Mesenchymal stem cell (in vitro differentiated cells and primary cell): ENCODE results near the gene PUS10.
"Not testable (repeated sequence)": the region's sequence is repeated elsewhere in the genome, so short reads cannot be mapped to it uniquely, and the experiment has no call there.

Experiments used
- DNase-seq: peaks from one replicate; pipeline ENCODE4 v3.0.0-alpha.2; 2013
- H2AFZ ChIP-seq: one replicate; pipeline ENCODE4 v1.6.1; 2013; ENCODE audit warnings: low read depth, mild to moderate bottlenecking, control low read depth, inconsistent platforms, low read length, moderate library complexity
- H2AK5ac ChIP-seq: 2 replicates; pipeline ENCODE4 v1.6.1; 2013; ENCODE audit warnings: low read length, moderate library complexity, mild to moderate bottlenecking, inconsistent platforms; ENCODE audit not compliant: severe bottlenecking
- H2BK120ac ChIP-seq: one replicate; pipeline ENCODE4 v1.6.1; 2013; ENCODE audit warnings: low read depth, mild to moderate bottlenecking, inconsistent platforms, low read length, moderate library complexity
- H2BK12ac ChIP-seq, 2 experiments: one replicate each; pipeline ENCODE4 v1.6.1; 2013; ENCODE audit warnings: inconsistent platforms in 2 of 2, low read length in 2 of 2, mild to moderate bottlenecking in 2 of 2, moderate library complexity in 2 of 2, control low read depth in 1 of 2
- H2BK15ac ChIP-seq: one replicate; pipeline ENCODE4 v1.6.1; 2013; ENCODE audit warnings: mild to moderate bottlenecking, low read depth, inconsistent platforms; ENCODE audit not compliant: poor library complexity, severe bottlenecking
- H2BK5ac ChIP-seq: 2 replicates; pipeline ENCODE4 v1.6.1; 2013; ENCODE audit warnings: low read depth, mild to moderate bottlenecking, low read length, control low read depth, inconsistent platforms; ENCODE audit not compliant: poor library complexity, severe bottlenecking
- H3K14ac ChIP-seq, 2 experiments: one replicate each; pipeline ENCODE4 v1.6.1; 2013; ENCODE audit warnings: inconsistent platforms in 2 of 2, low read length in 2 of 2, control low read depth in 1 of 2, mild to moderate bottlenecking in 1 of 2, moderate library complexity in 1 of 2
- H3K18ac ChIP-seq, 2 experiments: one replicate each; pipeline ENCODE4 v1.6.1; 2013; ENCODE audit warnings: inconsistent platforms in 2 of 2, low read length in 2 of 2, control low read depth in 1 of 2, low read depth in 1 of 2, mild to moderate bottlenecking in 1 of 2
- H3K23ac ChIP-seq, 2 experiments: one replicate each; pipeline ENCODE4 v1.6.1; 2013; ENCODE audit warnings: inconsistent platforms in 2 of 2, low read length in 2 of 2, mild to moderate bottlenecking in 2 of 2, moderate library complexity in 2 of 2, control low read depth in 1 of 2
- H3K27ac ChIP-seq: 2 replicates; pipeline ENCODE4 v1.5.1; 2013; ENCODE audit warnings: mild to moderate bottlenecking, moderate library complexity, low read length, control low read depth, inconsistent platforms; ENCODE audit not compliant: poor library complexity, severe bottlenecking
- H3K27me3 ChIP-seq, 2 experiments: 2 replicates each; pipeline versions ENCODE4 v1.6.1 to v1.7.0; 2013; ENCODE audit warnings: low read length in 2 of 2, mild to moderate bottlenecking in 2 of 2, moderate library complexity in 2 of 2, control low read depth in 1 of 2, inconsistent platforms in 1 of 2; ENCODE audit not compliant: control insufficient read depth in 1 of 2, insufficient read depth in 1 of 2
- H3K36me3 ChIP-seq, 2 experiments: 2 replicates each; pipeline versions ENCODE4 v1.6.1 to v1.7.0; 2013; ENCODE audit warnings: low read length in 2 of 2, control low read depth in 1 of 2, inconsistent platforms in 1 of 2, low read depth in 1 of 2, mild to moderate bottlenecking in 1 of 2; ENCODE audit not compliant: insufficient read depth in 2 of 2, control insufficient read depth in 1 of 2
- H3K4ac ChIP-seq, 2 experiments: one replicate each; pipeline ENCODE4 v1.6.1; 2013; ENCODE audit warnings: inconsistent platforms in 2 of 2, low read length in 2 of 2, mild to moderate bottlenecking in 2 of 2, moderate library complexity in 2 of 2, control low read depth in 1 of 2, low read depth in 1 of 2
- H3K4me1 ChIP-seq: 2 replicates; pipeline ENCODE4 v1.6.1; 2013; ENCODE audit warnings: low read depth, low read length, control low read depth; ENCODE audit not compliant: control insufficient read depth, insufficient read depth
- H3K4me2 ChIP-seq: 2 replicates; pipeline ENCODE4 v1.6.1; 2013; ENCODE audit warnings: low read length, mild to moderate bottlenecking, inconsistent platforms; ENCODE audit not compliant: poor library complexity, severe bottlenecking
- H3K4me3 ChIP-seq, 2 experiments: 2 replicates each; pipeline versions ENCODE4 v1.5.1 to v1.7.0; 2013; ENCODE audit warnings: low read length in 2 of 2, mild to moderate bottlenecking in 2 of 2, control low read depth in 1 of 2, low read depth in 1 of 2; ENCODE audit not compliant: insufficient read depth in 1 of 2
- H3K79me1 ChIP-seq: replicated peaks from 2 replicates; pipeline ENCODE4 v1.6.1; 2013; ENCODE audit warnings: mild to moderate bottlenecking, control low read depth, low read length, inconsistent platforms; ENCODE audit not compliant: poor library complexity, severe bottlenecking
- H3K9ac ChIP-seq: 2 replicates; pipeline ENCODE4 v1.7.0; 2013; ENCODE audit warnings: mild to moderate bottlenecking, low read length, moderate library complexity
- H3K9me3 ChIP-seq: 2 replicates; pipeline ENCODE4 v1.7.0; 2013; ENCODE audit warnings: mild to moderate bottlenecking, low read length; ENCODE audit not compliant: control insufficient read depth
- H4K8ac ChIP-seq: one replicate; pipeline ENCODE4 v1.6.1; 2013; ENCODE audit warnings: inconsistent platforms, mild to moderate bottlenecking, low read length, moderate library complexity
- H4K91ac ChIP-seq: one replicate; pipeline ENCODE4 v1.6.1; 2013; ENCODE audit warnings: mild to moderate bottlenecking, low read length, inconsistent platforms
- WGBS: methylation state at CpG from one replicate; pipeline ENCODE4 v1.1.7; 2013; ENCODE audit warnings: mixed read lengths; 5-methylcytosine and 5-hydroxymethylcytosine counted together

PUS10 gene

GRCh38 chr2:60987656-60988055 is 30.4 kb downstream of the PUS10 start:
- H3K9ac ChIP-seq, H2AK5ac ChIP-seq, H4K8ac ChIP-seq, H3K18ac ChIP-seq, H3K4me3 ChIP-seq, H2BK12ac ChIP-seq, H3K36me3 ChIP-seq, DNase-seq, H3K4me1 ChIP-seq, H2AFZ ChIP-seq, H2BK5ac ChIP-seq, H3K4ac ChIP-seq, H3K79me1 ChIP-seq, H3K14ac ChIP-seq, H3K27ac ChIP-seq, H3K4me2 ChIP-seq, H4K91ac ChIP-seq, H3K27me3 ChIP-seq, H2BK15ac ChIP-seq, H3K23ac ChIP-seq, H2BK120ac ChIP-seq: not testable (repeated sequence)
- H3K9me3 ChIP-seq, result peaks cover 18% of the 10 kb centered on the region
- 97% methylated on average over 2 of the region's 8 CpGs for WGBS

DNA sequence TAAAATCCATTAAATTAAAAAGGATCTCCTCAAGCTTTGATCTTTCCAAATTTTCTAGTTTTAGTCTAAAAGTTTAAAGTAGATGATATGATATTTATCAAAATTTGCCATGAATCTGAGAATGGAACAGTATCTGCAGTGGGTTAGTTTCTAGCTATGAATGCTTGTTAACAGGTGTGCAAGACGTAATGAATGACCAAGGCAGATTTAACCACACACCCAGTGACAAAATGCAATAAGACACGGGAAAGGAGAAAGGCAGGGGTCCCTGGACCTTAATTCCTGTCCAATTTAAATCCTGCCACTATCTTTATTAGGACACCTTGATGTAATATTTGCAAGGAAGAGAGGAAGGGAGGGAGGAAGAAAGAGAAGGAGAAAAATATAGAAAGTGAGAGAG is 31.0 kb downstream of the PUS10 start:
- no peaks in the 10 kb centered on the region for H3K27me3 ChIP-seq
- no peak overlapping the region for H2BK5ac ChIP-seq
- no peak overlapping the region for H2AK5ac ChIP-seq
- H3K4me1 ChIP-seq, result no peaks in the 10 kb centered on the region
- H3K9ac ChIP-seq, result no peak overlapping the region
- 86% methylated on average over 2 of the region's 2 CpGs for WGBS
- H3K4me3 ChIP-seq, result no peak overlapping the region
- H3K4ac ChIP-seq, result no peak overlapping the region
- no peak overlapping the region for H2AFZ ChIP-seq
- H2BK120ac ChIP-seq, result no peak overlapping the region
- H3K4me2 ChIP-seq, result no peak overlapping the region
- no peak overlapping the region for H2BK12ac ChIP-seq
- H3K27ac ChIP-seq, result no peak overlapping the region
- H3K79me1 ChIP-seq, result no peaks in the 10 kb centered on the region
- H3K14ac ChIP-seq, result no peak overlapping the region
- H3K23ac ChIP-seq, result no peak overlapping the region
- H3K36me3 ChIP-seq, result peaks cover 0 to 3% of the 10 kb centered on the region in 2 experiments
- H2BK15ac ChIP-seq, result no peak overlapping the region
- H4K8ac ChIP-seq, result no peak overlapping the region
- no peak for DNase-seq
- peaks cover 11% of the 10 kb centered on the region for H3K9me3 ChIP-seq
- H3K18ac ChIP-seq, result no peak overlapping the region
- no peak overlapping the region for H4K91ac ChIP-seq

DNA sequence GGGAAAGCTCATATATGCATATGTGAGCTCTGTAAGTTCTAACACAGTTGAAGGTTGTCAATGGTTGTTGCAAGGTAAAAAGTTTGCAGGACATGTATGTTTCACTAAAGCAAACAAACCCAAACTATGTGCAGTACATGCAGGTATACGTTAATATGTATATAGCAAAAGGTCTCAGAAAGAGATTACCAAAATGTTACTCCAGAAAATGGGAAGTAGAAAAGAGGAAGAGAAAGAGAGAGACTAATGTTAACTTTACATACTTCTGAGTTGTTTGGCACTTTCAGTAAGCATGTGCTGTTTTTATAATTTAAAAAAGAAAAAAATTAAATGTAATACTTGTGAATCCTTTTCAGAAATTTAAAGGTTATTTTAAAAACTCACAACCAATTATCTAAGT is 33.3 kb downstream of the PUS10 start:
- no peaks in the 10 kb centered on the region for H3K79me1 ChIP-seq
- no peak overlapping the region for H3K4me3 ChIP-seq
- WGBS, result 100% methylated on average over 1 of the region's 1 CpG
- H4K91ac ChIP-seq, result no peak overlapping the region
- no peaks in the 10 kb centered on the region for H3K27me3 ChIP-seq
- H3K36me3 ChIP-seq, result peaks cover 0 to 3% of the 10 kb centered on the region in 2 experiments
- no peak overlapping the region for H3K9ac ChIP-seq
- H3K23ac ChIP-seq, result no peak overlapping the region
- H2BK5ac ChIP-seq, result no peak overlapping the region
- no peak overlapping the region for H3K18ac ChIP-seq
- H2AFZ ChIP-seq, result no peak overlapping the region
- no peak overlapping the region for H3K4ac ChIP-seq
- no peak overlapping the region for H3K27ac ChIP-seq
- H2BK15ac ChIP-seq, result no peak overlapping the region
- H2BK12ac ChIP-seq, result no peak overlapping the region
- H4K8ac ChIP-seq, result no peak overlapping the region
- H3K4me2 ChIP-seq, result no peak overlapping the region
- no peak overlapping the region for H2BK120ac ChIP-seq
- DNase-seq, result no peak
- H2AK5ac ChIP-seq, result no peak overlapping the region
- no peaks in the 10 kb centered on the region for H3K9me3 ChIP-seq
- H3K14ac ChIP-seq, result no peak overlapping the region
- no peaks in the 10 kb centered on the region for H3K4me1 ChIP-seq

- H2BK120ac ChIP-seq, H2BK5ac ChIP-seq, H3K79me1 ChIP-seq, H4K8ac ChIP-seq, H3K27ac ChIP-seq, H4K91ac ChIP-seq, H3K4me3 ChIP-seq, H3K23ac ChIP-seq, H3K36me3 ChIP-seq, H2AK5ac ChIP-seq, DNase-seq, H3K4ac ChIP-seq, H2BK15ac ChIP-seq, H3K9ac ChIP-seq, H2BK12ac ChIP-seq, H3K14ac ChIP-seq, H3K9me3 ChIP-seq, H3K27me3 ChIP-seq, H3K18ac ChIP-seq, H2AFZ ChIP-seq, H3K4me1 ChIP-seq, H3K4me2 ChIP-seq: not testable (repeated sequence)
- 98% methylated on average over 3 of the region's 3 CpGs for WGBS
Measured at GRCh38 chr2:60982066-60982465, 36.0 kb downstream of the PUS10 start.
